A549 (cell line): ENCODE measurements around the gene ADA. TPM values are rescaled to one million over a fixed set of nuclear protein-coding genes. Genes with fewer than 3 reads are reported as not detected.

ENCODE experiments used
- ATAC-seq, 2 experiments: fragments of 200-7000 bp in 1 of 2; fragments of >200 bp in 1 of 2; cut with Nextera tagmentation in 1 of 2; cut with Tn5 transposase in 1 of 2; 3 replicates each; pipeline versions ENCODE4 v1.8.0 to v1.9.1; 2018 to 2020; ENCODE audit warnings: mild to moderate bottlenecking in 1 of 2, moderate library complexity in 1 of 2
- CTCF ChIA-PET: fragments of 300-600 bp; sonication (Branson Sonifier 250); formaldehyde crosslinking; extraction: SDS; loops from one replicate; lab custom pipeline; 2021; ENCODE audit warnings: antibody characterized with exemption, inconsistent platforms; lab: Yijun Ruan, JAX
- POLR2A ChIA-PET: fragments of 350-600 bp; formaldehyde crosslinking; extraction: SDS; loops from one replicate; lab custom pipeline; 2021; ENCODE audit warnings: antibody characterized with exemption, inconsistent platforms; lab: Yijun Ruan, JAX
- DNase-seq, 2 experiments: peaks; one replicate each; pipeline versions ENCODE4 v3.0.0 to v3.0.0-alpha.2; 2011 to 2016; ENCODE audit warnings: low read depth in 1 of 2, low spot score in 1 of 2
- FAIRE-seq: peaks from 2 replicates; lab custom pipeline; 2011; peaks lifted over from hg19 to GRCh38; lab: Jason Lieb, UNC
- H3K27ac ChIP-seq, 2 experiments: fragments of >200 bp; sonication (Bioruptor Twin); formaldehyde crosslinking; 3 replicates each; pipeline ENCODE4 v1.5.1; 2016 to 2017
- H3K4me1 ChIP-seq: fragments of >200 bp; sonication (Bioruptor Twin); formaldehyde crosslinking; 3 replicates; pipeline ENCODE4 v1.6.1; 2016
- H3K4me2 ChIP-seq: fragments of >200 bp; sonication (Bioruptor Twin); formaldehyde crosslinking; 3 replicates; pipeline ENCODE4 v1.6.1; 2016
- H3K4me3 ChIP-seq: fragments of >200 bp; sonication (Bioruptor Twin); formaldehyde crosslinking; 3 replicates; pipeline ENCODE4 v1.5.1; 2016
- H3K9me3 ChIP-seq: fragments of >200 bp; sonication (Bioruptor Twin); formaldehyde crosslinking; 3 replicates; pipeline ENCODE4 v1.6.1; 2016
- CEBPB ChIP-seq, 2 experiments: fragments of >200 bp in 1 of 2; sonication (Bioruptor Twin) in 1 of 2; formaldehyde crosslinking in 1 of 2; IDR thresholded peaks; 2 replicates each; pipeline ENCODE4 v1.6.1; 2012 to 2016
- EHF ChIP-seq: fragments of 250-450 bp; sonication (Bioruptor Pico); IDR thresholded peaks from 2 replicates; pipeline ENCODE4 v1.5.0; 2020; ENCODE audit warnings: mild to moderate bottlenecking
- EHMT2 ChIP-seq: fragments of 200-600 bp; sonication (generic); IDR thresholded peaks from 2 replicates; pipeline ENCODE4 v1.6.1; 2016; ENCODE audit warnings: antibody characterized with exemption, low read depth, mild to moderate bottlenecking, moderate library complexity
- FOSL2 ChIP-seq, 2 experiments: fragments of 450-650 bp in 1 of 2; fragments of >200 bp in 1 of 2; sonication (Bioruptor Twin) in 1 of 2; formaldehyde crosslinking; IDR thresholded peaks; 2 replicates each; pipeline versions ENCODE4 v1.5.0 to v1.6.1; 2016 to 2020; ENCODE audit warnings: mild to moderate bottlenecking in 1 of 2, moderate library complexity in 1 of 2
- FOXS1 ChIP-seq: fragments of 250-450 bp; sonication (Bioruptor Pico); IDR thresholded peaks from 2 replicates; pipeline ENCODE4 v1.5.0; 2020; ENCODE audit warnings: mild to moderate bottlenecking, moderate library complexity
- GATA3 ChIP-seq: IDR thresholded peaks from 2 replicates; pipeline ENCODE4 v1.6.1; 2012; ENCODE audit warnings: borderline replicate concordance
- HEYL ChIP-seq: fragments of 250-450 bp; sonication (Bioruptor Pico); IDR thresholded peaks from 2 replicates; pipeline ENCODE4 v1.8.0; 2021; ENCODE audit warnings: mild to moderate bottlenecking, moderate library complexity
- HOXA7 ChIP-seq: fragments of 250-450 bp; sonication (Bioruptor Pico); IDR thresholded peaks from 2 replicates; pipeline ENCODE4 v1.5.0; 2020; ENCODE audit warnings: mild to moderate bottlenecking, moderate library complexity
- KDM5A ChIP-seq: fragments of 200-600 bp; sonication (generic); IDR thresholded peaks from 2 replicates; pipeline ENCODE4 v1.6.1; 2016; ENCODE audit warnings: antibody characterized with exemption, mild to moderate bottlenecking
- NFE2L2 ChIP-seq: fragments of 150-350 bp; conservative IDR thresholded peaks from 2 replicates; pipeline ENCODE4 v1.6.1; 2014; ENCODE audit warnings: low read length
- RAD21 ChIP-seq, 2 experiments: fragments of >200 bp in 1 of 2; sonication (Bioruptor Twin) in 1 of 2; formaldehyde crosslinking in 1 of 2; IDR thresholded peaks in 1 of 2; conservative IDR thresholded peaks in 1 of 2; 2 replicates in 1 of 2; 3 replicates in 1 of 2; pipeline ENCODE4 v1.6.1; 2012 to 2018; ENCODE audit warnings: inconsistent platforms in 1 of 2
- RCOR1 ChIP-seq: fragments of 150-350 bp; IDR thresholded peaks from 2 replicates; pipeline ENCODE4 v1.6.1; 2014; ENCODE audit warnings: antibody characterized with exemption, low read length, low read depth
- SMC3 ChIP-seq: fragments of >200 bp; sonication (Bioruptor Twin); formaldehyde crosslinking; IDR thresholded peaks from 3 replicates; pipeline ENCODE4 v1.6.1; 2018; ENCODE audit warnings: inconsistent platforms
- SREBF2 ChIP-seq: fragments of 450-650 bp; IDR thresholded peaks from 2 replicates; pipeline ENCODE4 v1.6.1; 2014; ENCODE audit warnings: mild to moderate bottlenecking, moderate library complexity
- ZFP36 ChIP-seq: fragments of 450-650 bp; IDR thresholded peaks from 2 replicates; pipeline ENCODE4 v1.6.1; 2014; ENCODE audit warnings: borderline replicate concordance; ENCODE audit not compliant: partially characterized antibody
- ZSCAN20 ChIP-seq: fragments of 250-450 bp; sonication (Bioruptor Pico); IDR thresholded peaks from 2 replicates; pipeline ENCODE4 v1.8.0; 2022; ENCODE audit warnings: mild to moderate bottlenecking, moderate library complexity
- WGBS: methylation state at CpG from one replicate; pipeline ENCODE4 v1.1.6; 2017; ENCODE audit errors: missing lambda C conversion rate; 5-methylcytosine and 5-hydroxymethylcytosine counted together
- polyA plus RNA-seq, 4 experiments: library from polyadenylated mRNA; depleted of rRNA in 3 of 4; stranded (reverse); fragments of >200 nt; fragmentation: RNase III in 1 of 4; extraction: RNeasy Plus Mini Kit Qiagen cat#74134 plus additional on column Dnase treatment in 1 of 4; gene quantifications; 2 replicates in 3 of 4; 3 replicates in 1 of 4; pipeline ENCODE4 v1.2.3, GENCODE V29; 2011 to 2017
- TF ChIP-seq, protein P1 (sequence below): fragments of 250-450 bp; sonication (Bioruptor Pico); IDR thresholded peaks from 2 replicates; pipeline ENCODE4 v1.5.0; 2021; ENCODE audit warnings: mild to moderate bottlenecking, moderate library complexity, borderline replicate concordance
- TF ChIP-seq, protein P2 (sequence below): IDR thresholded peaks from 2 replicates; pipeline ENCODE4 v1.6.1; 2012; ENCODE audit warnings: low read depth, borderline replicate concordance
- TF ChIP-seq, protein P3 (sequence below): IDR thresholded peaks from 2 replicates; pipeline ENCODE4 v1.6.1; 2012

Gene ADA
- polyA plus RNA-seq, 2 of the 4 experiments (the other 2 are of a cell fraction) = 34.5 to 48.1 TPM

DNA sequence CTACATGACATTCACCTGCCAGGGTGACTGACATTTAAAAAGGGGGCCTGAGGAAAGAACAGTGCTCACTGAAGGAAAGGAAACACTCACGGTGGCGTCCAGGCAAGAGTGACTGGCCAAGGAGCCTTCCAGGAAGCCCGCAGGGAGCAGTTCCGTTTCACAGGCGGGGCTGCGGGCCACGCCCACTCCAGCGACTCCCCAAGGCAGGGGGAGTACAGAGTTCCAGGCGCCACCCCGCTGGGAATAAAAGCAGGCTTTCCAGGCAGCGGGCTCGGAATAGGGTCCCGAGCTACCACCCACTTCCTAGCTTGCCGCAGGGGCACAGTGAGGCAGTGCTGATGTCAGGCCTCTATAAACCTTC, 34.9 kb downstream of the ADA start:
- 89% methylated on average over 10 of the region's 14 CpGs for WGBS
- TF ChIP-seq EHMT2 = no peak
- TF ChIP-seq, protein P1, sequence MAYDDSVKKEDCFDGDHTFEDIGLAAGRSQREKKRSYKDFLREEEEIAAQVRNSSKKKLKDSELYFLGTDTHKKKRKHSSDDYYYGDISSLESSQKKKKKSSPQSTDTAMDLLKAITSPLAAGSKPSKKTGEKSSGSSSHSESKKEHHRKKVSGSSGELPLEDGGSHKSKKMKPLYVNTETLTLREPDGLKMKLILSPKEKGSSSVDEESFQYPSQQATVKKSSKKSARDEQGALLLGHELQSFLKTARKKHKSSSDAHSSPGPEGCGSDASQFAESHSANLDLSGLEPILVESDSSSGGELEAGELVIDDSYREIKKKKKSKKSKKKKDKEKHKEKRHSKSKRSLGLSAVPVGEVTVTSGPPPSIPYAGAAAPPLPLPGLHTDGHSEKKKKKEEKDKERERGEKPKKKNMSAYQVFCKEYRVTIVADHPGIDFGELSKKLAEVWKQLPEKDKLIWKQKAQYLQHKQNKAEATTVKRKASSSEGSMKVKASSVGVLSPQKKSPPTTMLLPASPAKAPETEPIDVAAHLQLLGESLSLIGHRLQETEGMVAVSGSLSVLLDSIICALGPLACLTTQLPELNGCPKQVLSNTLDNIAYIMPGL (CRISPR knock-in tag) = no peak
- no peak for TF ChIP-seq GATA3
- no peak for TF ChIP-seq HEYL
- TF ChIP-seq RAD21 (conservative IDR thresholded peaks at IDR 0.05 in 1 of 2, IDR thresholded peaks at IDR 0.05 in 1 of 2) = no peak
- no peak for TF ChIP-seq EHF (CRISPR knock-in tag)
- no peak for TF ChIP-seq HOXA7 (CRISPR knock-in tag)
- no peak for TF ChIP-seq RCOR1
- TF ChIP-seq CEBPB (IDR thresholded peaks at IDR 0.05) = no peak
- no peak for TF ChIP-seq KDM5A
- DNase-seq (no peak), ATAC-seq (no peak), FAIRE-seq (no peak)
- no peak overlapping the region for H3K4me3 ChIP-seq
- no peak overlapping the region for H3K4me2 ChIP-seq
- POLR2A ChIA-PET = no interaction called here
- H3K27ac ChIP-seq = no peak overlapping the region
- H3K9me3 ChIP-seq = no peaks in the 10 kb centered on the region
- H3K4me1 ChIP-seq = no peaks in the 10 kb centered on the region
- CTCF ChIA-PET = interaction anchor here (0.7 to 2.2 kb wide), 5 partner anchors 67 to 228 kb away, joined by 3 to 9 read pairs (median 5); no protein-coding TSS in a partner anchor

DNA sequence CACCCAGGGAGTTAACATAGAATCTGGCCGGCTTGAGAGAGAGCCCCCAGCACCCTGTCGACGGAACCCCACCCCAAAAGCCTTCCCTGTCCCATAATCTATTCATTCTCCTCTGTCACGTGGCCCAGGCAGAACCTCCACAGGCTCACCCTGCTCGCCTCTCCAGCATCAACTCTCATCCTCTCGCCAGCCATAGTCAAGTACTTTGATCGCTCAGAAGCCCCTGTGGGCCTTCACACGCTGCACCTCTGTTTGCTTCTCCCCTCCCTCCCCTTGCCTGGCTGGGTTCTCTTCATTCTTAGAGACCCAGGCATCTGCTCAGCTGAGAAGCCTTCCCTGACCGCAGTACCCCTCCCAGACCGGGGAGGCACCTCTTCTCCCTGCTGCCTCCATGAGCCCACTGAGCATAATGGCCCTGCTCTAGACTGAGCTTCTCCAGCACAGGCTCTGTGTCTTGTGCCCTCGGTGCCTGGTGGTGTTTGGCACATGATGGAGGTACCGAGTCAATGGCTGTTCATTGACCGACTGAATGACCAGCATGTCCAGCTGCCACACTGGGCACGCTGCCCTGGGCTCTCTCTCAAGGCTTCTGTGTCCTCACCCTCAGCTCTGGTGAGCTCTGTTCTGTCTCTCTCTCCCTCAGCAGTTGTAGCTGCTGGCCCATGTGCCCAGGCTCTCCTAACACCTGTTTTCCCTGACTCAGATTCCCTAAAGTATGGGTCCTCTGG, 35.5 kb downstream of the ADA start:
- no peak overlapping the region for H3K27ac ChIP-seq
- no peak overlapping the region for H3K4me3 ChIP-seq
- no peak overlapping the region for H3K4me2 ChIP-seq
- DNase-seq = no peak
- ATAC-seq = peak in 1 of 2 experiments; percentile 40; a peak in 4 of 6 replicates
- no peaks in the 10 kb centered on the region for H3K4me1 ChIP-seq
- FAIRE-seq = no peak
- WGBS = 88% methylated on average over 14 of the region's 14 CpGs
- POLR2A ChIA-PET = no interaction called here
- TF ChIP-seq NFE2L2 (no peak), FOSL2 (IDR thresholded peaks at IDR 0.05) (no peak), FOSL2 (CRISPR knock-in tag; IDR thresholded peaks at IDR 0.05) (no peak), HEYL (no peak), ZFP36 (no peak), SREBF2 (no peak), RCOR1 (no peak)
- TF ChIP-seq, protein P2, sequence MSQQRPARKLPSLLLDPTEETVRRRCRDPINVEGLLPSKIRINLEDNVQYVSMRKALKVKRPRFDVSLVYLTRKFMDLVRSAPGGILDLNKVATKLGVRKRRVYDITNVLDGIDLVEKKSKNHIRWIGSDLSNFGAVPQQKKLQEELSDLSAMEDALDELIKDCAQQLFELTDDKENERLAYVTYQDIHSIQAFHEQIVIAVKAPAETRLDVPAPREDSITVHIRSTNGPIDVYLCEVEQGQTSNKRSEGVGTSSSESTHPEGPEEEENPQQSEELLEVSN = no peak
- TF ChIP-seq, protein P3, sequence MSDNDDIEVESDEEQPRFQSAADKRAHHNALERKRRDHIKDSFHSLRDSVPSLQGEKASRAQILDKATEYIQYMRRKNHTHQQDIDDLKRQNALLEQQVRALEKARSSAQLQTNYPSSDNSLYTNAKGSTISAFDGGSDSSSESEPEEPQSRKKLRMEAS = no peak
- no peaks in the 10 kb centered on the region for H3K9me3 ChIP-seq
- CTCF ChIA-PET = interaction anchor here (0.6 to 2.2 kb wide), 3 partner anchors 67 to 227 kb away, joined by 3 to 9 read pairs (median 5); no protein-coding TSS in a partner anchor

DNA sequence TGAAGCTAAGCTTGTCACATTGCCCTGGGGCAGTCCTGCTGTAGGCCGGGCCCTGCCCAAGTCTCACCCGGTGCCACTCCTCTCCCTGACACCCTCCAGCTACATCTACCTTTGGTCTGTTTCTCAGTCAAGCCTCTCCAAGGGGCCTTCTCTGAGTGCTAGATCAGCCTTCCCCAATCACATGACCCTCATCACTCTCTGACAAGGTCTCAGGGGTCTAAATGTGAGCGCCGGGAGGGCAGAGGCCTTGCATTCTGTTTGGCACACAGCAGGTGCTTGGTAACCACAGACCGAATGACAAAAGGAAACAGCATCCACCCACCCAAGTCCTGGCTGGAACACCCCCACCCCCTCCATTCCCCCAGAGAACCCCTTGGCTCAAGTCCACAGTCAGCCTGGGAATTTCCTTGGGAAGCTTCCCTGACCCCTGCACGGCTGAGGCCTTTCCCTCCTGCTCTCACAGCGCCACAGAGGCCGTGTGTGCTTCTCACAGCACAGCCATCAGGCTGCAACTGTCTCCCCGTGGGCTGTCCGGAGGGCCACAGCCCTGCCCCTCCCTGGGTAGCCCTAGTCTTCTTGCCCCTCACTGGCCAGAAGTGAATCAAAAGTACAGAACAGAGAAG, 36.2 kb downstream of the ADA start:
- ChIA-PET CTCF (interaction anchor here (0.6 to 1.9 kb wide), 6 partner anchors 68 to 398 kb away, joined by 3 to 4 read pairs (median 3); partner anchors contain the start of gene TTPAL), POLR2A (no interaction called here)
- WGBS = 94% methylated on average over 10 of the region's 10 CpGs
- TF ChIP-seq ZSCAN20 (CRISPR knock-in tag) (no peak), FOXS1 (CRISPR knock-in tag) (no peak), KDM5A (no peak), SMC3 (no peak), RAD21 (conservative IDR thresholded peaks at IDR 0.05 in 1 of 2, IDR thresholded peaks at IDR 0.05 in 1 of 2) (no peak)
- DNase-seq = no peak
- no peak overlapping the region for H3K4me2 ChIP-seq
- H3K4me1 ChIP-seq = 0 out of 3 replicates have a peak, but pooled peaks cover 2% of the 10 kb centered on the region
- ATAC-seq = no peak
- H3K9me3 ChIP-seq = no peaks in the 10 kb centered on the region
- FAIRE-seq = no peak
- no peak overlapping the region for H3K27ac ChIP-seq
- no peak overlapping the region for H3K4me3 ChIP-seq
